Activated effector memory CD4-positive, alpha-beta T cell treated with anti-CD3 and anti-CD28 coated beads, Interleukin-2, amount 50 U/mL, for 16 hours (primary cell): ENCODE measurements around the gene SP8.

Experiments used
- DNase-seq: peaks from one replicate; pipeline ENCODE4 v3.0.0-alpha.2; 2020

Gene SP8

GRCh38 chr7:20793694-20794394 lies 7.2 kb upstream of the SP8 start:
- DNase-seq, result no peak

- no peak for DNase-seq
Measured at GRCh38 chr7:20793248-20793647, 6.6 kb upstream of the SP8 start.

GRCh38 chr7:20791538-20792434 lies 5.1 kb upstream of the SP8 start:
- no peak for DNase-seq

GRCh38 chr7:20790375-20790774 lies 3.7 kb upstream of the SP8 start:
- DNase-seq, result no peak

- no peak for DNase-seq
Measured at GRCh38 chr7:20788420-20788990, 1.8 kb upstream of the SP8 start.

GRCh38 chr7:20787660-20788419 lies 1.2 kb upstream of the SP8 start:
- DNase-seq, result no peak

- no peak for DNase-seq
Measured at GRCh38 chr7:20786421-20786778, 286 bp downstream of the SP8 start.

GRCh38 chr7:20786049-20786412 lies 655 bp downstream of the SP8 start:
- DNase-seq, result no peak

GRCh38 chr7:20785157-20786048 lies 1.3 kb downstream of the SP8 start:
- DNase-seq, result no peak

- DNase-seq, result no peak
Measured at GRCh38 chr7:20784388-20785156, 2.1 kb downstream of the SP8 start.

- DNase-seq, result no peak
Measured at GRCh38 chr7:20783700-20784387, 2.8 kb downstream of the SP8 start.

GRCh38 chr7:20783125-20783699 lies 3.5 kb downstream of the SP8 start:
- DNase-seq, result no peak

GRCh38 chr7:20779041-20779440 lies 7.6 kb downstream of the SP8 start:
- no peak for DNase-seq

- DNase-seq, result no peak
Measured at GRCh38 chr7:20778063-20778721, 8.5 kb downstream of the SP8 start.

- DNase-seq, result no peak
Measured at GRCh38 chr7:20777377-20778062, 9.2 kb downstream of the SP8 start.

GRCh38 chr7:20776942-20777341 lies 9.7 kb downstream of the SP8 start:
- DNase-seq, result no peak

GRCh38 chr7:20776214-20776911 lies 10.3 kb downstream of the SP8 start:
- DNase-seq, result no peak

- no peak for DNase-seq
Measured at GRCh38 chr7:20754001-20754400, 32.7 kb downstream of the SP8 start.

GRCh38 chr7:20749906-20750305 lies 36.8 kb downstream of the SP8 start:
- DNase-seq, result no peak
